Activated B cell treated with CpG ODN at 0.5 μM for 24 hours (primary cell): ENCODE data around the gene KLHL41. TPM values are rescaled to one million over a fixed set of nuclear protein-coding genes. Genes with fewer than 3 reads are reported as not detected.

Experiments
- ATAC-seq: fragments of 200-7000 bp; cut with Tn5 transposase; one replicate; pipeline ENCODE4 v1.10.0; 2021; ENCODE audit warnings: low read depth, mild to moderate bottlenecking, moderate library complexity
- CTCF ChIA-PET: fragments of 350-600 bp; sonication (Branson Sonifier 250); formaldehyde crosslinking; loops from one replicate; lab custom pipeline; 2021; ENCODE audit warnings: antibody characterized with exemption; lab: Charles Lee
- POLR2A ChIA-PET: fragments of 350-600 bp; sonication (Branson Sonifier 250); formaldehyde crosslinking; loops from one replicate; lab custom pipeline; 2021; ENCODE audit warnings: antibody characterized with exemption; lab: Charles Lee
- DNase-seq: peaks from one replicate; pipeline ENCODE4 v3.0.0; 2022
- H3K27ac Mint-ChIP-seq: one replicate; pipeline ENCODE4 v1.8.0; 2020; ENCODE audit warnings: mixed read lengths
- H3K27me3 Mint-ChIP-seq: one replicate; pipeline ENCODE4 v1.8.0; 2021; ENCODE audit warnings: mixed read lengths
- H3K36me3 Mint-ChIP-seq: one replicate; pipeline ENCODE4 v1.8.0; 2021; ENCODE audit warnings: low read depth, mixed read lengths
- H3K4me1 Mint-ChIP-seq: one replicate; pipeline ENCODE4 v1.8.0; 2021; ENCODE audit warnings: mixed read lengths
- H3K4me3 Mint-ChIP-seq: one replicate; pipeline ENCODE4 v1.8.0; 2020; ENCODE audit warnings: mild to moderate bottlenecking, mixed read lengths
- H3K9me3 Mint-ChIP-seq: one replicate; pipeline ENCODE4 v1.8.0; 2020; ENCODE audit warnings: mixed read lengths
- CTCF ChIP-seq: fragments of 200-600 bp; IDR thresholded peaks from one replicate; pipeline ENCODE4 v1.8.0; 2022; ENCODE audit warnings: antibody characterized with exemption, mild to moderate bottlenecking
- intact Hi-C: fragments of 100-400 bp; cut with micrococcal nuclease; formaldehyde crosslinking; loops from one replicate; pipeline ENCODE4 v1.15.1; 2024
- total RNA-seq: library from RNA; stranded (reverse); gene quantifications from 2 replicates; pipeline ENCODE4 v1.2.3, GENCODE V29; 2022

The KLHL41 gene
- total RNA-seq, 1 donor from 2014 or later, result 0.27 TPM

- POLR2A ChIA-PET, result no interaction called here
- no peak for DNase-seq
- H3K9me3 Mint-ChIP-seq, result no peaks in the 10 kb centered on the region
- no peaks in the 10 kb centered on the region for H3K4me1 Mint-ChIP-seq
- CTCF ChIA-PET, result no interaction called here
- H3K4me3 Mint-ChIP-seq, result no peak overlapping the region
- intact Hi-C loops, result no loop called here
- ATAC-seq, result no peak
- H3K36me3 Mint-ChIP-seq, result no peaks in the 10 kb centered on the region
- TF ChIP-seq CTCF, result no peak
- H3K27me3 Mint-ChIP-seq, result no peaks in the 10 kb centered on the region
- no peak overlapping the region for H3K27ac Mint-ChIP-seq
Observed at GRCh38 chr2:169507698-169508097, 1.8 kb upstream of the KLHL41 start.

- no peak for ATAC-seq
- POLR2A ChIA-PET, result no interaction called here
- TF ChIP-seq CTCF, result no peak
- CTCF ChIA-PET, result no interaction called here
- Mint-ChIP-seq H3K4me1 (no peaks in the 10 kb centered on the region), H3K27ac (no peak overlapping the region), H3K4me3 (no peak overlapping the region), H3K9me3 (no peaks in the 10 kb centered on the region), H3K27me3 (no peaks in the 10 kb centered on the region), H3K36me3 (no peaks in the 10 kb centered on the region)
- DNase-seq, result no peak
- intact Hi-C loops, result no loop called here
Observed at GRCh38 chr2:169509955-169510354, 453 bp downstream of the KLHL41 start.

GRCh38 chr2:169510496-169510895 is 994 bp downstream of the KLHL41 start:
- H3K4me3 Mint-ChIP-seq, result no peak overlapping the region
- CTCF ChIA-PET, result no interaction called here
- intact Hi-C loops, result no loop called here
- no peaks in the 10 kb centered on the region for H3K27me3 Mint-ChIP-seq
- DNase-seq, result no peak
- H3K27ac Mint-ChIP-seq, result no peak overlapping the region
- no peak for TF ChIP-seq CTCF
- H3K9me3 Mint-ChIP-seq, result no peaks in the 10 kb centered on the region
- POLR2A ChIA-PET, result no interaction called here
- ATAC-seq, result no peak
- H3K36me3 Mint-ChIP-seq, result no peaks in the 10 kb centered on the region
- H3K4me1 Mint-ChIP-seq, result no peaks in the 10 kb centered on the region

GRCh38 chr2:169511818-169512217 is 2.3 kb downstream of the KLHL41 start:
- H3K4me1 Mint-ChIP-seq, result no peaks in the 10 kb centered on the region
- no peaks in the 10 kb centered on the region for H3K36me3 Mint-ChIP-seq
- intact Hi-C loops, result no loop called here
- no peaks in the 10 kb centered on the region for H3K9me3 Mint-ChIP-seq
- TF ChIP-seq CTCF, result no peak
- DNase-seq, result no peak
- H3K4me3 Mint-ChIP-seq, result no peak overlapping the region
- no peak for ATAC-seq
- no peaks in the 10 kb centered on the region for H3K27me3 Mint-ChIP-seq
- ChIA-PET CTCF (no interaction called here), POLR2A (no interaction called here)
- H3K27ac Mint-ChIP-seq, result no peak overlapping the region

- DNase-seq (no peak), ATAC-seq (no peak)
- POLR2A ChIA-PET, result no interaction called here
- Mint-ChIP-seq H3K4me3 (no peak overlapping the region), H3K36me3 (no peaks in the 10 kb centered on the region), H3K9me3 (no peaks in the 10 kb centered on the region), H3K27me3 (no peaks in the 10 kb centered on the region), H3K27ac (no peak overlapping the region), H3K4me1 (no peaks in the 10 kb centered on the region)
- intact Hi-C loops, result no loop called here
- no peak for TF ChIP-seq CTCF
- CTCF ChIA-PET, result no interaction called here
Observed at GRCh38 chr2:169512525-169512924, 3.0 kb downstream of the KLHL41 start.
